ENCODE measurements around the gene IRX1. TPM values are rescaled to one million over a fixed set of nuclear protein-coding genes. Genes with fewer than 3 reads are reported as not detected.

Gene IRX1
- total RNA-seq, 2 donors from 2014 or later = 0.78 TPM; not detected in 1

GRCh38 chr5:3609120-3609681, 13.6 kb downstream of the IRX1 start:
- intact Hi-C loops (cut with DNase I) = no loop called here
- Histone ChIP-seq H3K4me3 (no peak overlapping the region), H3K27me3 (peaks cover 0 to 7% of the 10 kb centered on the region in 2 donors), H3K36me3 (replicated peaks in 1 of 2; ENCODE audit: insufficient read depth in 1 of 2, low read depth in 2 of 2) (no peaks in the 10 kb centered on the region), H3K4me1 (no peaks in the 10 kb centered on the region), H3K9me3 (no peaks in the 10 kb centered on the region), H3K27ac (no peak overlapping the region)
- 48 to 67% methylated on average over 15 to 18 of the region's 18 CpGs for WGBS, 2 donors
- no peak for ATAC-seq
- no peak for DNase-seq
- TF ChIP-seq POLR2A (IDR thresholded peaks at IDR 0.05) (no peak), CTCF (IDR thresholded peaks at IDR 0.05) (no peak)

- H3K36me3 ChIP-seq (replicated peaks in 1 of 2; ENCODE audit: insufficient read depth in 1 of 2, low read depth in 2 of 2) = no peaks in the 10 kb centered on the region
- H3K4me1 ChIP-seq = no peaks in the 10 kb centered on the region
- H3K27ac ChIP-seq = no peak overlapping the region
- peaks cover 0 to 7% of the 10 kb centered on the region in 2 donors for H3K27me3 ChIP-seq
- 48 to 53% methylated on average over 5 of the region's 5 CpGs for WGBS, 2 donors
- TF ChIP-seq POLR2A (IDR thresholded peaks at IDR 0.05) (no peak), CTCF (IDR thresholded peaks at IDR 0.05) (no peak)
- ATAC-seq = no peak
- H3K9me3 ChIP-seq = no peaks in the 10 kb centered on the region
- H3K4me3 ChIP-seq = no peak overlapping the region
- DNase-seq = no peak
- intact Hi-C loops (cut with DNase I) = no loop called here
Observed at GRCh38 chr5:3612591-3613042, 17.0 kb downstream of the IRX1 start.

GRCh38 chr5:3613726-3614125, 18.1 kb downstream of the IRX1 start:
- DNase-seq = no peak
- no peak overlapping the region for H3K27ac ChIP-seq
- no peaks in the 10 kb centered on the region for H3K4me1 ChIP-seq
- WGBS, 2 donors = 71 to 74% methylated on average over 10 of the region's 10 CpGs
- ATAC-seq = no peak
- H3K4me3 ChIP-seq = no peak overlapping the region
- no peaks in the 10 kb centered on the region for H3K36me3 ChIP-seq (replicated peaks in 1 of 2; ENCODE audit: insufficient read depth in 1 of 2, low read depth in 2 of 2)
- intact Hi-C loops (cut with DNase I) = no loop called here
- no peaks in the 10 kb centered on the region for H3K9me3 ChIP-seq
- peaks cover 0 to 4% of the 10 kb centered on the region in 2 donors for H3K27me3 ChIP-seq
- no peak for TF ChIP-seq CTCF (IDR thresholded peaks at IDR 0.05)

- intact Hi-C loops (cut with DNase I) = no loop called here
- Histone ChIP-seq H3K9me3 (no peaks in the 10 kb centered on the region), H3K27me3 (peaks cover 0 to 4% of the 10 kb centered on the region in 2 donors), H3K27ac (no peak overlapping the region), H3K4me1 (no peaks in the 10 kb centered on the region), H3K36me3 (replicated peaks in 1 of 2; ENCODE audit: insufficient read depth in 1 of 2, low read depth in 2 of 2) (no peaks in the 10 kb centered on the region), H3K4me3 (no peak overlapping the region)
- DNase-seq = no peak
- TF ChIP-seq CTCF (IDR thresholded peaks at IDR 0.05) (no peak), POLR2A (IDR thresholded peaks at IDR 0.05) (no peak)
- WGBS, 2 donors = 51 to 61% methylated on average over 2 of the region's 2 CpGs
- ATAC-seq = no peak
Observed at GRCh38 chr5:3615217-3615616, 19.6 kb downstream of the IRX1 start.

- H3K4me3 ChIP-seq = no peak overlapping the region
- H3K4me1 ChIP-seq = no peaks in the 10 kb centered on the region
- TF ChIP-seq CTCF (IDR thresholded peaks at IDR 0.05) = no peak
- no peak for TF ChIP-seq POLR2A (IDR thresholded peaks at IDR 0.05)
- no peak for DNase-seq
- ATAC-seq = no peak
- H3K9me3 ChIP-seq = no peaks in the 10 kb centered on the region
- no peak overlapping the region for H3K27ac ChIP-seq
- no peaks in the 10 kb centered on the region for H3K36me3 ChIP-seq (replicated peaks in 1 of 2; ENCODE audit: insufficient read depth in 1 of 2, low read depth in 2 of 2)
- 68 to 73% methylated on average over 13 of the region's 13 CpGs for WGBS, 2 donors
- H3K27me3 ChIP-seq = peaks cover 0 to 4% of the 10 kb centered on the region in 2 donors
- intact Hi-C loops (cut with DNase I) = no loop called here
Observed at GRCh38 chr5:3615829-3616228, 20.2 kb downstream of the IRX1 start.

Measured in body of pancreas (tissue), 4 donors.